Gastroesophageal sphincter (tissue), 3 donors: ENCODE results near the gene CRIP2.

ENCODE experiments used
- EP300 ChIP-seq: sonication (generic); formaldehyde crosslinking; IDR thresholded peaks from one replicate; pipeline ENCODE4 v1.6.1; 2017; ENCODE audit warnings: antibody characterized with exemption, mild to moderate bottlenecking
- POLR2A ChIP-seq, 2 donors: fragments of 450-650 bp; IDR thresholded peaks; one replicate each; pipeline ENCODE4 v1.6.1; 2017; ENCODE audit warnings: antibody characterized with exemption in 2 of 2, mild to moderate bottlenecking in 2 of 2, moderate library complexity in 1 of 2
- POLR2AphosphoS5 ChIP-seq: sonication (generic); formaldehyde crosslinking; IDR thresholded peaks from one replicate; pipeline ENCODE4 v1.6.1; 2017; ENCODE audit warnings: antibody characterized with exemption
- TF ChIP-seq, protein P1 (sequence below), 4 experiments: fragments of 200-600 bp in 2 of 4; fragments of 450-650 bp in 2 of 4; sonication (generic) in 1 of 4; IDR thresholded peaks; one replicate each; pipeline ENCODE4 v1.5.1; 2017 to 2019; ENCODE audit warnings: antibody characterized with exemption in 4 of 4, mild to moderate bottlenecking in 2 of 4, moderate library complexity in 2 of 4

DNA sequence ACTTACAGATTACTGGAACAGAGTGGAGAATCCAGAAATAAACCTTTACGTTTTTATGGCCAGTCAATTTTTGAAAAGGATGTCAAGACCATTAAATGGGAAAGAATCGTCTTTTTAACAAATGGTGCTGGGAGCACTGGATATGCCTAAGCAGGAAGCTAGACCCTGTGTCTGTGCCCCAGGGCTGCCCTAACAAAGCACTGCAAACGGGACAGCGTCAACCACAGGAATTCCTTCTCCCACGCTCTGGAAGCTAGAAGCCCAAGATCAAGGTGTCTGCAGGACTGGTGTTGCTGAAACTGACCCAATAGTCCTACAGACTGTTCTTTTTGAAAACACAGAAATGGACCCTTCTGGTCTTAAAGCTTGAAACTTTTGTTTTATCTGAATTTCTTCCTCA, 42.5 kb downstream of the CRIP2 start:
- TF ChIP-seq POLR2A (IDR thresholded peaks at IDR 0.05), result no peak
- no peak for TF ChIP-seq POLR2AphosphoS5
- TF ChIP-seq, protein P1, sequence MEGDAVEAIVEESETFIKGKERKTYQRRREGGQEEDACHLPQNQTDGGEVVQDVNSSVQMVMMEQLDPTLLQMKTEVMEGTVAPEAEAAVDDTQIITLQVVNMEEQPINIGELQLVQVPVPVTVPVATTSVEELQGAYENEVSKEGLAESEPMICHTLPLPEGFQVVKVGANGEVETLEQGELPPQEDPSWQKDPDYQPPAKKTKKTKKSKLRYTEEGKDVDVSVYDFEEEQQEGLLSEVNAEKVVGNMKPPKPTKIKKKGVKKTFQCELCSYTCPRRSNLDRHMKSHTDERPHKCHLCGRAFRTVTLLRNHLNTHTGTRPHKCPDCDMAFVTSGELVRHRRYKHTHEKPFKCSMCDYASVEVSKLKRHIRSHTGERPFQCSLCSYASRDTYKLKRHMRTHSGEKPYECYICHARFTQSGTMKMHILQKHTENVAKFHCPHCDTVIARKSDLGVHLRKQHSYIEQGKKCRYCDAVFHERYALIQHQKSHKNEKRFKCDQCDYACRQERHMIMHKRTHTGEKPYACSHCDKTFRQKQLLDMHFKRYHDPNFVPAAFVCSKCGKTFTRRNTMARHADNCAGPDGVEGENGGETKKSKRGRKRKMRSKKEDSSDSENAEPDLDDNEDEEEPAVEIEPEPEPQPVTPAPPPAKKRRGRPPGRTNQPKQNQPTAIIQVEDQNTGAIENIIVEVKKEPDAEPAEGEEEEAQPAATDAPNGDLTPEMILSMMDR (IDR thresholded peaks at IDR 0.05), result no peak
- TF ChIP-seq EP300, result no peak
